Measurements from ENCODE around the gene LAMA4. TPM values are rescaled to one million over a fixed set of nuclear protein-coding genes. Genes with fewer than 3 reads are reported as not detected.

Gene LAMA4
- total RNA-seq, 1 donor from 2014 or later = 56.5 TPM

- H3K4me1 ChIP-seq = peaks cover 62% of the 10 kb centered on the region
- TF ChIP-seq POLR2A (IDR thresholded peaks at IDR 0.05) = no peak
- no peak for TF ChIP-seq CTCF (IDR thresholded peaks at IDR 0.05)
- peak in 1 of 2 donors; percentile 24 for TF ChIP-seq POLR2AphosphoS5 (IDR thresholded peaks at IDR 0.05; ENCODE audit: insufficient read depth in 1 of 2, low read depth in 1 of 2)
- H3K27me3 ChIP-seq = no peaks in the 10 kb centered on the region
- H3K9me3 ChIP-seq = no peaks in the 10 kb centered on the region
- intact Hi-C loops (cut with DNase I) = no loop called here
- peak overlapping the region; percentile 51 for H3K27ac ChIP-seq
- no peaks in the 10 kb centered on the region for H3K36me3 ChIP-seq
- no peak overlapping the region for H3K4me3 ChIP-seq
- no peak for DNase-seq (ENCODE audit: extremely low spot score in 2 of 2)
Measured at GRCh38 chr6:112221981-112222852, 32.1 kb downstream of the LAMA4 start.

GRCh38 chr6:112221561-112221960 lies 32.8 kb downstream of the LAMA4 start:
- no peaks in the 10 kb centered on the region for H3K27me3 ChIP-seq
- no peak for DNase-seq (ENCODE audit: extremely low spot score in 2 of 2)
- intact Hi-C loops (cut with DNase I) = no loop called here
- H3K36me3 ChIP-seq = no peaks in the 10 kb centered on the region
- H3K4me1 ChIP-seq = peaks cover 66% of the 10 kb centered on the region
- peak overlapping the region; percentile 51 for H3K27ac ChIP-seq
- no peak for TF ChIP-seq POLR2AphosphoS5 (IDR thresholded peaks at IDR 0.05; ENCODE audit: insufficient read depth in 1 of 2, low read depth in 1 of 2)
- H3K9me3 ChIP-seq = no peaks in the 10 kb centered on the region
- H3K4me3 ChIP-seq = no peak overlapping the region

GRCh38 chr6:112218563-112218962 lies 35.8 kb downstream of the LAMA4 start:
- no peak for DNase-seq (ENCODE audit: extremely low spot score in 2 of 2)
- Histone ChIP-seq H3K27me3 (no peaks in the 10 kb centered on the region), H3K4me3 (no peak overlapping the region), H3K4me1 (peaks cover 64% of the 10 kb centered on the region), H3K36me3 (peaks cover 0 to 7% of the 10 kb centered on the region in 2 donors), H3K27ac (peak overlapping the region; percentile 23), H3K9me3 (no peaks in the 10 kb centered on the region)
- TF ChIP-seq CTCF (IDR thresholded peaks at IDR 0.05) (no peak), POLR2A (IDR thresholded peaks at IDR 0.05) (no peak), POLR2AphosphoS5 (IDR thresholded peaks at IDR 0.05; ENCODE audit: insufficient read depth in 1 of 2, low read depth in 1 of 2) (peak in 1 of 2 donors; percentile 21)
- intact Hi-C loops (cut with DNase I) = no loop called here

- H3K36me3 ChIP-seq = peaks cover 0 to 7% of the 10 kb centered on the region in 2 donors
- H3K27me3 ChIP-seq = no peaks in the 10 kb centered on the region
- intact Hi-C loops (cut with DNase I) = no loop called here
- H3K4me3 ChIP-seq = no peak overlapping the region
- H3K27ac ChIP-seq = no peak overlapping the region
- TF ChIP-seq POLR2A (IDR thresholded peaks at IDR 0.05) = no peak
- TF ChIP-seq CTCF (IDR thresholded peaks at IDR 0.05) = no peak
- TF ChIP-seq POLR2AphosphoS5 (IDR thresholded peaks at IDR 0.05; ENCODE audit: insufficient read depth in 1 of 2, low read depth in 1 of 2) = no peak
- peaks cover 56% of the 10 kb centered on the region for H3K4me1 ChIP-seq
- H3K9me3 ChIP-seq = no peaks in the 10 kb centered on the region
- no peak for DNase-seq (ENCODE audit: extremely low spot score in 2 of 2)
Measured at GRCh38 chr6:112216662-112217551, 37.5 kb downstream of the LAMA4 start.

GRCh38 chr6:112215488-112216284 lies 38.7 kb downstream of the LAMA4 start:
- Histone ChIP-seq H3K27ac (no peak overlapping the region), H3K4me3 (no peak overlapping the region), H3K27me3 (no peaks in the 10 kb centered on the region), H3K36me3 (peaks cover 0 to 7% of the 10 kb centered on the region in 2 donors), H3K9me3 (no peaks in the 10 kb centered on the region), H3K4me1 (peaks cover 44% of the 10 kb centered on the region)
- no peak for DNase-seq (ENCODE audit: extremely low spot score in 2 of 2)
- intact Hi-C loops (cut with DNase I) = loop anchor here (1.0 kb wide), 1 partner anchor 17 kb away; no protein-coding TSS in a partner anchor
- TF ChIP-seq POLR2A (IDR thresholded peaks at IDR 0.05) (no peak), CTCF (IDR thresholded peaks at IDR 0.05) (no peak), POLR2AphosphoS5 (IDR thresholded peaks at IDR 0.05; ENCODE audit: insufficient read depth in 1 of 2, low read depth in 1 of 2) (no peak)

Measured in vagina (tissue), 2 donors.